22Rv1 (cell line): ENCODE data around the gene DNAJC18.

ENCODE experiments used
- ZFX ChIP-seq: fragments of 450-650 bp; IDR thresholded peaks from 2 replicates; pipeline ENCODE4 v1.6.1; 2017; ENCODE audit warnings: antibody characterized with exemption, borderline replicate concordance
- TF ChIP-seq, protein P1 (sequence below): fragments of 450-650 bp; IDR thresholded peaks from 2 replicates; pipeline ENCODE4 v1.5.1; 2017; ENCODE audit warnings: mild to moderate bottlenecking

DNA sequence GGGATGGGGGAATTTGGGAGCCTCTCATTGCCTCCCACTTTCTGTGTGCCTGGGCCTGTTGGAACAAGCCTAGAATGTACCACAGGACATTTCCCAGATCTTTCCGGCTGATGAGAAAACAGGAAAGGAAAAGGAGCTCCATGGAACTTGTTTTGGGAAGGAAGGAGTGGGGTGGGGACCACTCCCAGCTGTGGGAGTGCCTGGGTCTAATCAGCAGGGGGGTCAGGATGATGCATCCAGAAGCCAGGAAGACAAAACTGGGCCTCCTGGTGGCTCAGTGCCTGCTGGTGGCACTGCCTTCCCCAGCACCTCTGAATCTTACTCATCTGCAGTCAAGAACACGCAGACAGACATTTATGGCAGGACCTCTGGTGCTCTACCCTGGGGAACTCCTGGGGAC is 34.2 kb upstream of the DNAJC18 start:
- TF ChIP-seq, protein P1, sequence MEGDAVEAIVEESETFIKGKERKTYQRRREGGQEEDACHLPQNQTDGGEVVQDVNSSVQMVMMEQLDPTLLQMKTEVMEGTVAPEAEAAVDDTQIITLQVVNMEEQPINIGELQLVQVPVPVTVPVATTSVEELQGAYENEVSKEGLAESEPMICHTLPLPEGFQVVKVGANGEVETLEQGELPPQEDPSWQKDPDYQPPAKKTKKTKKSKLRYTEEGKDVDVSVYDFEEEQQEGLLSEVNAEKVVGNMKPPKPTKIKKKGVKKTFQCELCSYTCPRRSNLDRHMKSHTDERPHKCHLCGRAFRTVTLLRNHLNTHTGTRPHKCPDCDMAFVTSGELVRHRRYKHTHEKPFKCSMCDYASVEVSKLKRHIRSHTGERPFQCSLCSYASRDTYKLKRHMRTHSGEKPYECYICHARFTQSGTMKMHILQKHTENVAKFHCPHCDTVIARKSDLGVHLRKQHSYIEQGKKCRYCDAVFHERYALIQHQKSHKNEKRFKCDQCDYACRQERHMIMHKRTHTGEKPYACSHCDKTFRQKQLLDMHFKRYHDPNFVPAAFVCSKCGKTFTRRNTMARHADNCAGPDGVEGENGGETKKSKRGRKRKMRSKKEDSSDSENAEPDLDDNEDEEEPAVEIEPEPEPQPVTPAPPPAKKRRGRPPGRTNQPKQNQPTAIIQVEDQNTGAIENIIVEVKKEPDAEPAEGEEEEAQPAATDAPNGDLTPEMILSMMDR, result no peak
- no peak for TF ChIP-seq ZFX
